Measurements from ENCODE around the gene ANKRD2. TPM values are rescaled to one million over a fixed set of nuclear protein-coding genes. Genes with fewer than 3 reads are reported as not detected.

ANKRD2 gene
- total and polyA plus RNA-seq, 2 donors = 0.05 to 0.68 TPM

DNA sequence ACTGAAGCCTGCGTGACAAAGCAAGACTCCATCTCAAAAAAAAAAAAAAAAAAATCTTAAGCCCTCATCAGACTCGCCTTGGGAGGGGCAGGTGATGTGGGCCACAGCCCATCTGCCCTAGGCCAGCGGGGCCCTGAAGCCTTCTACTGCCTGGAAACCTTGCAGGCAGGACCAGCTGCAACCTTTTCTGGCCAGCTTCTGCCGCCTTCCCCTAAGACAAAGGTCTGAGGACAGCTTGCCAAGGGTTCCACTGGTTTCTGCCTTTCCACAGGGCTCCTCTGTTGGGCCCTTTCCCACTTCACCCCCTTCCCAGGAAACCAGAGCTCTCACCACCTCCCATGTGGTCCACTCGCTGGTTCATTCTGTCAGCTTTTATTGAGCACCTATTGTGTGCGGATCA lies 38.7 kb upstream of the ANKRD2 start:
- Histone ChIP-seq H3K9me3 (ENCODE audit: control insufficient read depth in 2 of 2, insufficient read depth in 1 of 2, low read length in 1 of 2) (no peaks in the 10 kb centered on the region), H3K27ac (ENCODE audit: low read depth in 1 of 2, low read length in 1 of 2) (no peak overlapping the region), H3K36me3 (ENCODE audit: control insufficient read depth in 2 of 2, insufficient read depth in 2 of 2, low read length in 1 of 2) (no peaks in the 10 kb centered on the region), H3K4me1 (ENCODE audit: control insufficient read depth in 2 of 2, insufficient read depth in 2 of 2, low read length in 2 of 2) (no peaks in the 10 kb centered on the region), H3K4me3 (ENCODE audit: low read length in 2 of 2) (no peak overlapping the region), H3K27me3 (ENCODE audit: control insufficient read depth in 2 of 2, insufficient read depth in 1 of 2, low read length in 1 of 2) (no peaks in the 10 kb centered on the region)
- no peak for DNase-seq (ENCODE audit: low read depth in 6 of 9, low spot score in 9 of 9)
- 89% methylated on average over 6 of the region's 6 CpGs for WGBS

- WGBS = 91% methylated on average over 6 of the region's 6 CpGs
- H3K36me3 ChIP-seq (ENCODE audit: control insufficient read depth in 2 of 2, insufficient read depth in 2 of 2, low read length in 1 of 2) = no peaks in the 10 kb centered on the region
- no peaks in the 10 kb centered on the region for H3K4me1 ChIP-seq (ENCODE audit: control insufficient read depth in 2 of 2, insufficient read depth in 2 of 2, low read length in 2 of 2)
- no peaks in the 10 kb centered on the region for H3K27me3 ChIP-seq (ENCODE audit: control insufficient read depth in 2 of 2, insufficient read depth in 1 of 2, low read length in 1 of 2)
- H3K9me3 ChIP-seq (ENCODE audit: control insufficient read depth in 2 of 2, insufficient read depth in 1 of 2, low read length in 1 of 2) = no peaks in the 10 kb centered on the region
- no peak overlapping the region for H3K4me3 ChIP-seq (ENCODE audit: low read length in 2 of 2)
- DNase-seq (ENCODE audit: low read depth in 6 of 9, low spot score in 9 of 9) = peak in 1 of 9 donors; percentile 24
- no peak overlapping the region for H3K27ac ChIP-seq (ENCODE audit: low read depth in 1 of 2, low read length in 1 of 2)
Observed at GRCh38 chr10:97534746-97535367, 37.7 kb upstream of the ANKRD2 start.

DNA sequence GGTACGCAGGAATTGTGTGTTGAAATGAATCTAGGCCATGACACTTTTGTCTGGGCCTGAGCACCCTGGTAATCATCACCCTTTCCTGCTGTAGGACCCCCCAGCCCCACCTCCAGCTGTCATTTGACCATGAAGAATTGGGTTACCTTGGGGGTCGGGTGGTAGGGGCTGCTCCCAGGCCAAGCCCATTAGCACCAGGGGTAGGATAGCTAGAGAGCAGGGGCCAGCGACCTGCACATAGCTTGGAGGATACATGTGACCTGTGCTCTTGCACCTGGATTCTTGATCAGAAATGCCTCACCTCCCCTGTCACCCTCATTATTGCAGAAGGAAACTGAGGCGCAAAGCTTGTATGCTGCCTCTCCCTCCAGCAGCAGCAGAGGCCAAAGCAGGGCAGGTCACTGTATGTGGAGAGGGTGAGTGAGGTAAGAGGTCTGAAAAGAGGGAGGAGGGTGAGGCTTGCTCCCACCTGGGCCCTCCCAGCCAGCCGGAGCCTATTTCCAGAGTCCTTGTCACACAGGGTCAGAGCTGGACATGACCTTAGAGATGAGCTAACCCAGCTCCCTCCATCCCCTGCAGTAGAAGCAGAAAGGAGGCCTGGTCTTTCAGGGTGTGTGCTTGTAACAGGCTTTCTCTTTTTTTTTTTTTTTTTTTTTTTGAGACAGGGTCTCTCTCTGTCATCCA lies 35.3 kb upstream of the ANKRD2 start:
- H3K27ac ChIP-seq (ENCODE audit: low read depth in 1 of 2, low read length in 1 of 2) = no peak overlapping the region
- H3K27me3 ChIP-seq (ENCODE audit: control insufficient read depth in 2 of 2, insufficient read depth in 1 of 2, low read length in 1 of 2) = no peaks in the 10 kb centered on the region
- no peak overlapping the region for H3K4me3 ChIP-seq (ENCODE audit: low read length in 2 of 2)
- 97% methylated on average over 5 of the region's 5 CpGs for WGBS
- no peak for DNase-seq (ENCODE audit: low read depth in 6 of 9, low spot score in 9 of 9)
- no peaks in the 10 kb centered on the region for H3K9me3 ChIP-seq (ENCODE audit: control insufficient read depth in 2 of 2, insufficient read depth in 1 of 2, low read length in 1 of 2)
- peaks cover 0 to 2% of the 10 kb centered on the region in 2 donors for H3K4me1 ChIP-seq (ENCODE audit: control insufficient read depth in 2 of 2, insufficient read depth in 2 of 2, low read length in 2 of 2)
- no peaks in the 10 kb centered on the region for H3K36me3 ChIP-seq (ENCODE audit: control insufficient read depth in 2 of 2, insufficient read depth in 2 of 2, low read length in 1 of 2)

GRCh38 chr10:97538411-97538810 lies 34.2 kb upstream of the ANKRD2 start:
- 94% methylated on average over 4 of the region's 4 CpGs for WGBS
- Histone ChIP-seq H3K4me1 (ENCODE audit: control insufficient read depth in 2 of 2, insufficient read depth in 2 of 2, low read length in 2 of 2) (peaks cover 0 to 8% of the 10 kb centered on the region in 2 donors), H3K27me3 (ENCODE audit: control insufficient read depth in 2 of 2, insufficient read depth in 1 of 2, low read length in 1 of 2) (no peaks in the 10 kb centered on the region), H3K4me3 (ENCODE audit: low read length in 2 of 2) (no peak overlapping the region), H3K36me3 (ENCODE audit: control insufficient read depth in 2 of 2, insufficient read depth in 2 of 2, low read length in 1 of 2) (no peaks in the 10 kb centered on the region), H3K27ac (ENCODE audit: low read depth in 1 of 2, low read length in 1 of 2) (no peak overlapping the region), H3K9me3 (ENCODE audit: control insufficient read depth in 2 of 2, insufficient read depth in 1 of 2, low read length in 1 of 2) (no peaks in the 10 kb centered on the region)
- no peak for DNase-seq (ENCODE audit: low read depth in 6 of 9, low spot score in 9 of 9)

DNA sequence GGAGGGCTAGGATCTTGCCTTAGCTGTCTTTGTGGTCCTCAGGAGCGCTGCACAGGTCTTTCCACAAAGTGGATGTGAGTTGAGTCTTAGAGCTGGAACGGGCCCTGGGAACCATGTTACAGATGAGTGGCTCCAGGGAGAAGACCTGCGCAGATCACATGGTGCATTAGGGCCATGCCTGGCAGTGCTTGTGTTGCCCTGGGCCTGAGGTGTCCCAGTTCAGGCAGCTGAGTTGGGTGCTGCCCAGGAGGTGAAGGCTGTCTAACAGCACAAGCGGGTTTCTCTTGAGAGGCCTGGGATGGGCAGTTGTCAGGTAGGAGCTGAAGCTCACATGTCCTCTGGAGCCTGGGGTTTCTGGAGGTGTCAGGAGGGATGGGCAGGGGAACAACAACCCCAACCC lies 33.7 kb upstream of the ANKRD2 start:
- Histone ChIP-seq H3K9me3 (ENCODE audit: control insufficient read depth in 2 of 2, insufficient read depth in 1 of 2, low read length in 1 of 2) (no peaks in the 10 kb centered on the region), H3K27ac (ENCODE audit: low read depth in 1 of 2, low read length in 1 of 2) (no peak overlapping the region), H3K36me3 (ENCODE audit: control insufficient read depth in 2 of 2, insufficient read depth in 2 of 2, low read length in 1 of 2) (no peaks in the 10 kb centered on the region), H3K27me3 (ENCODE audit: control insufficient read depth in 2 of 2, insufficient read depth in 1 of 2, low read length in 1 of 2) (no peaks in the 10 kb centered on the region), H3K4me3 (ENCODE audit: low read length in 2 of 2) (no peak overlapping the region), H3K4me1 (ENCODE audit: control insufficient read depth in 2 of 2, insufficient read depth in 2 of 2, low read length in 2 of 2) (peaks cover 0 to 8% of the 10 kb centered on the region in 2 donors)
- 94% methylated on average over 4 of the region's 4 CpGs for WGBS
- DNase-seq (ENCODE audit: low read depth in 6 of 9, low spot score in 9 of 9) = no peak

GRCh38 chr10:97539523-97540200 lies 32.9 kb upstream of the ANKRD2 start:
- Histone ChIP-seq H3K4me3 (ENCODE audit: low read length in 2 of 2) (no peak overlapping the region), H3K27me3 (ENCODE audit: control insufficient read depth in 2 of 2, insufficient read depth in 1 of 2, low read length in 1 of 2) (no peaks in the 10 kb centered on the region), H3K4me1 (ENCODE audit: control insufficient read depth in 2 of 2, insufficient read depth in 2 of 2, low read length in 2 of 2) (peaks cover 0 to 8% of the 10 kb centered on the region in 2 donors), H3K27ac (ENCODE audit: low read depth in 1 of 2, low read length in 1 of 2) (no peak overlapping the region), H3K9me3 (ENCODE audit: control insufficient read depth in 2 of 2, insufficient read depth in 1 of 2, low read length in 1 of 2) (no peaks in the 10 kb centered on the region), H3K36me3 (ENCODE audit: control insufficient read depth in 2 of 2, insufficient read depth in 2 of 2, low read length in 1 of 2) (no peaks in the 10 kb centered on the region)
- DNase-seq (ENCODE audit: low read depth in 6 of 9, low spot score in 9 of 9) = no peak
- WGBS = 78% methylated on average over 6 of the region's 6 CpGs

- Histone ChIP-seq H3K27ac (ENCODE audit: low read depth in 1 of 2, low read length in 1 of 2) (no peak overlapping the region), H3K4me1 (ENCODE audit: control insufficient read depth in 2 of 2, insufficient read depth in 2 of 2, low read length in 2 of 2) (peaks cover 0 to 8% of the 10 kb centered on the region in 2 donors), H3K27me3 (ENCODE audit: control insufficient read depth in 2 of 2, insufficient read depth in 1 of 2, low read length in 1 of 2) (no peaks in the 10 kb centered on the region), H3K4me3 (ENCODE audit: low read length in 2 of 2) (no peak overlapping the region), H3K36me3 (ENCODE audit: control insufficient read depth in 2 of 2, insufficient read depth in 2 of 2, low read length in 1 of 2) (no peaks in the 10 kb centered on the region), H3K9me3 (ENCODE audit: control insufficient read depth in 2 of 2, insufficient read depth in 1 of 2, low read length in 1 of 2) (no peaks in the 10 kb centered on the region)
- 96% methylated on average over 14 of the region's 14 CpGs for WGBS
- DNase-seq (ENCODE audit: low read depth in 6 of 9, low spot score in 9 of 9) = no peak
Observed at GRCh38 chr10:97540669-97541500, 31.7 kb upstream of the ANKRD2 start.

- H3K27me3 ChIP-seq (ENCODE audit: control insufficient read depth in 2 of 2, insufficient read depth in 1 of 2, low read length in 1 of 2) = no peaks in the 10 kb centered on the region
- no peak for DNase-seq (ENCODE audit: low read depth in 6 of 9, low spot score in 9 of 9)
- H3K4me3 ChIP-seq (ENCODE audit: low read length in 2 of 2) = no peak overlapping the region
- WGBS = 90% methylated on average over 9 of the region's 9 CpGs
- H3K4me1 ChIP-seq (ENCODE audit: control insufficient read depth in 2 of 2, insufficient read depth in 2 of 2, low read length in 2 of 2) = peaks cover 0 to 8% of the 10 kb centered on the region in 2 donors
- no peaks in the 10 kb centered on the region for H3K36me3 ChIP-seq (ENCODE audit: control insufficient read depth in 2 of 2, insufficient read depth in 2 of 2, low read length in 1 of 2)
- H3K9me3 ChIP-seq (ENCODE audit: control insufficient read depth in 2 of 2, insufficient read depth in 1 of 2, low read length in 1 of 2) = no peaks in the 10 kb centered on the region
- H3K27ac ChIP-seq (ENCODE audit: low read depth in 1 of 2, low read length in 1 of 2) = peak overlapping the region in 1 of 2 donors; percentile 48
Observed at GRCh38 chr10:97542169-97543024, 30.2 kb upstream of the ANKRD2 start.
